ENCODE measurements around the gene LIMK1.

DNA sequence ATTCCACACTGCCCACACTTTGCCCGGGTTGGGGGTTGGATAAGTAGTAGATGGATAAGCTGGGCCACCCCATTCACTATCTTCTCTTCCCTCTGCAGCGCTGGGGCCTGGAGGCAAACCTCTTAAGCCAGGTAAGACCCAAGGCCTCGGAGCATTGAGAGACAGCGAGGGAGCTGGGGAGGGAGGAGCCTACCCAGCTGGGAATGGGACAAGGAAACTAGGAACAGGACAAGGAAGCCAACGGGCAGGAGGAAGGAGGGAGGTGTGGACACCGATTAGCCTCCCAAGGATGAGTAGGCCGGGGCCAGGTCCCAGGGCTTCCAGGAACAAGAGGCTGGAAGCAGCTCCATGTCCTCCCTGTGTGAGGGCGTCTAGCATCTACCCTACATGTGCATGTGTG, 46.0 kb upstream of the LIMK1 start:
- no peak for TF ChIP-seq TAF1 (IDR thresholded peaks at IDR 0.05; ENCODE audit: borderline replicate concordance, low read depth, low read length)
- no peak for TF ChIP-seq POLR2A (IDR thresholded peaks at IDR 0.05; ENCODE audit: low read depth, low read length)
